CD8-positive, alpha-beta memory T cell (primary cell): ENCODE measurements around the gene RNU6-1. TPM values are rescaled to one million over a fixed set of nuclear protein-coding genes. Genes with fewer than 3 reads are reported as not detected.

Experiments used
- CTCF ChIA-PET: fragments of 350-600 bp; sonication (Branson Sonifier 250); formaldehyde crosslinking; loops from one replicate; lab custom pipeline; 2021; ENCODE audit warnings: antibody characterized with exemption; lab: Charles Lee
- POLR2A ChIA-PET: fragments of 350-600 bp; sonication (Branson Sonifier 250); formaldehyde crosslinking; loops from one replicate; lab custom pipeline; 2021; ENCODE audit warnings: antibody characterized with exemption; lab: Charles Lee
- DNase-seq, 5 donors: peaks; one replicate each; pipeline versions ENCODE4 v3.0.0 to v3.0.0-alpha.2; 2020 to 2022; ENCODE audit warnings: mixed read lengths in 1 of 5
- H3K27ac ChIP-seq: one replicate; pipeline ENCODE4 v1.7.0; 2013; ENCODE audit warnings: low read depth, mild to moderate bottlenecking, low read length, moderate library complexity
- H3K27me3 ChIP-seq: 2 replicates; pipeline ENCODE4 v1.7.0; 2013; ENCODE audit warnings: low read length, mild to moderate bottlenecking; ENCODE audit not compliant: insufficient read depth, poor library complexity, severe bottlenecking
- H3K36me3 ChIP-seq: 2 replicates; pipeline ENCODE4 v1.7.0; 2013; ENCODE audit warnings: mild to moderate bottlenecking, low read length, moderate library complexity; ENCODE audit not compliant: insufficient read depth
- H3K4me1 ChIP-seq: 2 replicates; pipeline ENCODE4 v1.7.0; 2013; ENCODE audit warnings: mild to moderate bottlenecking, low read length, moderate library complexity; ENCODE audit not compliant: insufficient read depth
- H3K4me3 ChIP-seq: 2 replicates; pipeline ENCODE4 v1.7.0; 2013; ENCODE audit warnings: mild to moderate bottlenecking, low read length
- H3K9me3 ChIP-seq: 2 replicates; pipeline ENCODE4 v1.7.0; 2013; ENCODE audit warnings: mild to moderate bottlenecking, low read length
- H3K27ac Mint-ChIP-seq, 8 donors: one replicate each; pipeline ENCODE4 v1.8.0; 2020 to 2021; ENCODE audit warnings: mixed read lengths in 8 of 8, mild to moderate bottlenecking in 6 of 8, inconsistent platforms in 3 of 8, moderate library complexity in 3 of 8
- H3K27me3 Mint-ChIP-seq, 2 donors: one replicate each; pipeline ENCODE4 v1.8.0; 2020 to 2021; ENCODE audit warnings: mixed read lengths in 2 of 2, mild to moderate bottlenecking in 1 of 2, moderate library complexity in 1 of 2
- H3K36me3 Mint-ChIP-seq, 3 donors: one replicate each; pipeline ENCODE4 v1.8.0; 2020 to 2021; ENCODE audit warnings: mixed read lengths in 3 of 3, inconsistent platforms in 1 of 3, mild to moderate bottlenecking in 1 of 3
- H3K4me1 Mint-ChIP-seq, 3 donors: one replicate each; pipeline ENCODE4 v1.8.0; 2020 to 2021; ENCODE audit warnings: mixed read lengths in 3 of 3, inconsistent platforms in 1 of 3, mild to moderate bottlenecking in 1 of 3
- H3K4me3 Mint-ChIP-seq, 7 donors: one replicate each; pipeline ENCODE4 v1.8.0; 2020 to 2021; ENCODE audit warnings: mixed read lengths in 7 of 7, mild to moderate bottlenecking in 6 of 7, moderate library complexity in 4 of 7, inconsistent platforms in 2 of 7
- H3K9me3 Mint-ChIP-seq, 5 donors: one replicate each; pipeline ENCODE4 v1.8.0; 2020 to 2022; ENCODE audit warnings: mixed read lengths in 5 of 5, mild to moderate bottlenecking in 3 of 5, moderate library complexity in 2 of 5, inconsistent platforms in 1 of 5
- polyA plus RNA-seq: library from polyadenylated mRNA; unstranded; fragments of 300-500 nt; fragmentation: Illumina TruSeq; gene quantifications from one replicate; pipeline ENCODE4 v1.2.3, GENCODE V29; 2021
- total RNA-seq, 2 experiments: library from RNA; stranded (reverse); gene quantifications; one replicate each; pipeline ENCODE4 v1.2.3, GENCODE V29; 2021

RNU6-1 gene
- total and polyA plus RNA-seq, 3 experiments from 2014 or later = not detected

GRCh38 chr15:67882487-67883233 is 42.8 kb upstream of the RNU6-1 start:
- H3K4me3 Mint-ChIP-seq = peak overlapping the region in 3 of 7 donors; percentile 6 to 51 (median 50)
- DNase-seq = peak in 1 of 5 donors; percentile 12

GRCh38 chr15:67880651-67881182 is 40.9 kb upstream of the RNU6-1 start:
- Histone ChIP-seq H3K4me3 (no peak overlapping the region), H3K9me3 (no peaks in the 10 kb centered on the region), H3K4me1 (no peaks in the 10 kb centered on the region), H3K27ac (no peak overlapping the region), H3K36me3 (no peaks in the 10 kb centered on the region), H3K27me3 (no peaks in the 10 kb centered on the region)
- Mint-ChIP-seq H3K4me3 (no peak overlapping the region), H3K9me3 (no peaks in the 10 kb centered on the region), H3K4me1 (peaks cover 2 to 18% (median 10%) of the 10 kb centered on the region in 3 donors), H3K27ac (no peak overlapping the region), H3K36me3 (no peaks in the 10 kb centered on the region), H3K27me3 (peaks cover 7 to 26% of the 10 kb centered on the region in 2 donors)
- DNase-seq = no peak
- POLR2A ChIA-PET = interaction anchor here (0.6 kb wide), 1 partner anchor 166 kb away, joined by 3 read pairs; no protein-coding TSS in a partner anchor
- CTCF ChIA-PET = interaction anchor here (1.3 kb wide), 1 partner anchor 18 kb away, joined by 3 read pairs; no protein-coding TSS in a partner anchor

More at GRCh38 chr15:67882487-67883233, 42.8 kb upstream of the RNU6-1 start:
- ChIA-PET POLR2A (no interaction called here), CTCF (interaction anchor here (1.5 kb wide), 1 partner anchor 25 kb away, joined by 3 read pairs; no protein-coding TSS in a partner anchor)
- Histone ChIP-seq H3K36me3 (no peaks in the 10 kb centered on the region), H3K27me3 (no peaks in the 10 kb centered on the region), H3K4me3 (no peak overlapping the region), H3K9me3 (no peaks in the 10 kb centered on the region), H3K4me1 (no peaks in the 10 kb centered on the region), H3K27ac (no peak overlapping the region)
- Mint-ChIP-seq H3K27ac (peak overlapping the region in 1 of 8 donors; percentile 20), H3K27me3 (peaks cover 12 to 28% of the 10 kb centered on the region in 2 donors), H3K4me1 (peaks cover 2 to 18% (median 10%) of the 10 kb centered on the region in 3 donors), H3K9me3 (no peaks in the 10 kb centered on the region), H3K36me3 (no peaks in the 10 kb centered on the region)

GRCh38 chr15:67879440-67880129 is 39.7 kb upstream of the RNU6-1 start:
- POLR2A ChIA-PET = no interaction called here
- H3K4me1 Mint-ChIP-seq = peaks cover 0 to 8% (median 0%) of the 10 kb centered on the region in 3 donors
- Histone ChIP-seq H3K36me3 (no peaks in the 10 kb centered on the region), H3K9me3 (no peaks in the 10 kb centered on the region), H3K4me3 (no peak overlapping the region), H3K27ac (peak overlapping the region; percentile 2), H3K27me3 (no peaks in the 10 kb centered on the region), H3K4me1 (no peaks in the 10 kb centered on the region)
- H3K36me3 Mint-ChIP-seq = no peaks in the 10 kb centered on the region
- no peak for DNase-seq
- H3K27me3 Mint-ChIP-seq = peaks cover 2 to 18% of the 10 kb centered on the region in 2 donors
- H3K4me3 Mint-ChIP-seq = no peak overlapping the region
- no peak overlapping the region for H3K27ac Mint-ChIP-seq
- CTCF ChIA-PET = no interaction called here
- no peaks in the 10 kb centered on the region for H3K9me3 Mint-ChIP-seq

GRCh38 chr15:67878712-67879206 is 38.9 kb upstream of the RNU6-1 start:
- no peak overlapping the region for H3K27ac Mint-ChIP-seq
- H3K27me3 Mint-ChIP-seq = peaks cover 2 to 26% of the 10 kb centered on the region in 2 donors
- CTCF ChIA-PET = no interaction called here
- Histone ChIP-seq H3K4me3 (no peak overlapping the region), H3K9me3 (no peaks in the 10 kb centered on the region), H3K4me1 (no peaks in the 10 kb centered on the region), H3K36me3 (no peaks in the 10 kb centered on the region), H3K27ac (no peak overlapping the region), H3K27me3 (no peaks in the 10 kb centered on the region)
- no peak overlapping the region for H3K4me3 Mint-ChIP-seq
- POLR2A ChIA-PET = no interaction called here
- DNase-seq = no peak
- peaks cover 0 to 3% (median 0%) of the 10 kb centered on the region in 3 donors for H3K4me1 Mint-ChIP-seq
- H3K9me3 Mint-ChIP-seq = peaks cover 2 to 7% (median 5%) of the 10 kb centered on the region in 5 donors
- H3K36me3 Mint-ChIP-seq = peaks cover 0 to 4% (median 0%) of the 10 kb centered on the region in 3 donors

GRCh38 chr15:67873777-67874176 is 33.9 kb upstream of the RNU6-1 start:
- Histone ChIP-seq H3K27ac (no peak overlapping the region), H3K27me3 (no peaks in the 10 kb centered on the region), H3K4me1 (no peaks in the 10 kb centered on the region), H3K9me3 (no peaks in the 10 kb centered on the region), H3K4me3 (no peak overlapping the region), H3K36me3 (no peaks in the 10 kb centered on the region)
- Mint-ChIP-seq H3K4me3 (no peak overlapping the region), H3K27me3 (peaks cover 17 to 50% of the 10 kb centered on the region in 2 donors), H3K9me3 (peaks cover 16 to 25% (median 18%) of the 10 kb centered on the region in 5 donors), H3K27ac (no peak overlapping the region), H3K4me1 (no peaks in the 10 kb centered on the region), H3K36me3 (peaks cover 0 to 12% (median 2%) of the 10 kb centered on the region in 3 donors)
- POLR2A ChIA-PET = no interaction called here
- no peak for DNase-seq
- CTCF ChIA-PET = interaction anchor here (0.9 to 1.3 kb wide), 2 partner anchors 10 to 21 kb away, joined by 3 read pairs; no protein-coding TSS in a partner anchor

- H3K36me3 Mint-ChIP-seq = peaks cover 0 to 12% (median 2%) of the 10 kb centered on the region in 3 donors
- no peak overlapping the region for H3K27ac ChIP-seq
- H3K27me3 Mint-ChIP-seq = peaks cover 21 to 37% of the 10 kb centered on the region in 2 donors
- H3K4me3 Mint-ChIP-seq = no peak overlapping the region
- no peak overlapping the region for H3K4me3 ChIP-seq
- H3K4me1 Mint-ChIP-seq = no peaks in the 10 kb centered on the region
- H3K9me3 ChIP-seq = no peaks in the 10 kb centered on the region
- ChIA-PET CTCF (no interaction called here), POLR2A (no interaction called here)
- H3K9me3 Mint-ChIP-seq = peaks cover 16 to 25% (median 18%) of the 10 kb centered on the region in 5 donors
- DNase-seq = no peak
- H3K27me3 ChIP-seq = no peaks in the 10 kb centered on the region
- no peaks in the 10 kb centered on the region for H3K4me1 ChIP-seq
- H3K27ac Mint-ChIP-seq = no peak overlapping the region
- no peaks in the 10 kb centered on the region for H3K36me3 ChIP-seq
Measured at GRCh38 chr15:67870868-67871408, 31.1 kb upstream of the RNU6-1 start.

GRCh38 chr15:67869701-67870100 is 29.9 kb upstream of the RNU6-1 start:
- peaks cover 16 to 25% (median 18%) of the 10 kb centered on the region in 5 donors for H3K9me3 Mint-ChIP-seq
- Histone ChIP-seq H3K9me3 (no peaks in the 10 kb centered on the region), H3K27ac (no peak overlapping the region), H3K36me3 (no peaks in the 10 kb centered on the region), H3K4me1 (no peaks in the 10 kb centered on the region), H3K27me3 (no peaks in the 10 kb centered on the region), H3K4me3 (no peak overlapping the region)
- peaks cover 25 to 39% of the 10 kb centered on the region in 2 donors for H3K27me3 Mint-ChIP-seq
- no peak overlapping the region for H3K4me3 Mint-ChIP-seq
- H3K4me1 Mint-ChIP-seq = no peaks in the 10 kb centered on the region
- ChIA-PET CTCF (no interaction called here), POLR2A (no interaction called here)
- DNase-seq = no peak
- no peak overlapping the region for H3K27ac Mint-ChIP-seq
- peaks cover 0 to 12% (median 2%) of the 10 kb centered on the region in 3 donors for H3K36me3 Mint-ChIP-seq
